ENCODE measurements around the gene OBSCN. TPM values are rescaled to one million over a fixed set of nuclear protein-coding genes. Genes with fewer than 3 reads are reported as not detected.

Gene OBSCN
- total and polyA plus RNA-seq, 2 of the 4 experiments (the other 2 are of a cell fraction): 4.1 to 9.5 TPM

- H2BK120ac ChIP-seq (ENCODE audit: low read depth, low read length): no peak overlapping the region
- no peak overlapping the region for H2BK15ac ChIP-seq (ENCODE audit: low read depth, low read length)
- peaks cover 12% of the 10 kb centered on the region for H3K4me1 ChIP-seq (ENCODE audit: control insufficient read depth, insufficient read depth, low read length)
- no peak overlapping the region for H3K27ac ChIP-seq (ENCODE audit: insufficient read depth, low read length)
- TF ChIP-seq BHLHE40 (IDR thresholded peaks at IDR 0.05; ENCODE audit: low read depth, low read length) (no peak), CHD1 (IDR thresholded peaks at IDR 0.05; ENCODE audit: low read depth, low read length) (no peak), RAD21 (IDR thresholded peaks at IDR 0.05; ENCODE audit: low read length) (no peak), NFE2L2 (IDR thresholded peaks at IDR 0.05; ENCODE audit: low read depth, low read length) (no peak), SMC3 (IDR thresholded peaks at IDR 0.05; ENCODE audit: low read depth, low read length) (no peak), CEBPB (IDR thresholded peaks at IDR 0.05; ENCODE audit: low read depth, low read length) (no peak), CTCF (conservative IDR thresholded peaks at IDR 0.05; ENCODE audit: low read depth, low read length) (no peak), MXI1 (IDR thresholded peaks at IDR 0.05; ENCODE audit: borderline replicate concordance, low read depth, low read length) (no peak), MAFK (IDR thresholded peaks at IDR 0.05; ENCODE audit: low read depth, low read length) (no peak), USF2 (IDR thresholded peaks at IDR 0.05; ENCODE audit: low read depth, low read length) (no peak)
- dilution Hi-C loops (cut with HindIII; ENCODE audit: low sequenced_read_pairs, unreplicated experiment): no loop called here
- H3K4me3 ChIP-seq (ENCODE audit: insufficient read depth, low read depth, low read length): no peak overlapping the region
- no peak overlapping the region for H3K23ac ChIP-seq (ENCODE audit: low read depth, low read length)
- no peak overlapping the region for H3K14ac ChIP-seq (replicated peaks; ENCODE audit: low read depth, low read length)
- in situ Hi-C loops (cut with MboI; ENCODE audit: low sequenced_read_pairs): no loop called here
- H3K4me2 ChIP-seq (ENCODE audit: low read depth, low read length): no peak overlapping the region
- no peaks in the 10 kb centered on the region for H3K36me3 ChIP-seq (ENCODE audit: control insufficient read depth, insufficient read depth, low read length)
- ChIA-PET CTCF (no interaction called here), POLR2A (ENCODE audit: unreplicated experiment) (no interaction called here)
- H3K9me3 ChIP-seq (ENCODE audit: control insufficient read depth, insufficient read depth, low read length): no peaks in the 10 kb centered on the region
- peaks cover 5 to 21% of the 10 kb centered on the region in 2 experiments; a peak in 3 of 4 replicates for H3K79me1 ChIP-seq (ENCODE audit: low read depth in 1 of 2, low read length in 2 of 2)
- BruUV-seq (replicated peaks): no TSS peak
- no peak overlapping the region for H2BK20ac ChIP-seq (ENCODE audit: low read depth, low read length)
- DNase-seq (no peak), ATAC-seq (ENCODE audit: low read depth) (no peak)
- no peak overlapping the region for H2BK5ac ChIP-seq (ENCODE audit: low read depth, low read length, poor library complexity, severe bottlenecking)
- H4K20me1 ChIP-seq (ENCODE audit: insufficient read depth, low read length): no peaks in the 10 kb centered on the region
- no peak overlapping the region for H4K5ac ChIP-seq (ENCODE audit: low read depth, low read length)
- H3K4ac ChIP-seq (ENCODE audit: low read depth, low read length): no peak overlapping the region
- H2AK5ac ChIP-seq (ENCODE audit: low read depth, low read length): peak overlapping the region; percentile 24; the same call in 1 of the 2 replicates
- no peak overlapping the region for H4K91ac ChIP-seq (ENCODE audit: insufficient read depth, low read depth, low read length)
- peaks cover 14% of the 10 kb centered on the region; the same call in 1 of the 2 replicates for H3K9me1 ChIP-seq (ENCODE audit: insufficient read depth, low read length)
- no peak overlapping the region for H2AK9ac ChIP-seq (replicated peaks; ENCODE audit: low read depth, low read length, poor library complexity)
- no peak overlapping the region for H3K56ac ChIP-seq (ENCODE audit: extremely low read depth, insufficient read depth, low read length)
- WGBS, 2 experiments (ENCODE audit: extremely low coverage in 2 of 2, insufficient read length in 1 of 2): no CpG with 5 or more reads among the region's 9 CpGs
- intact Hi-C loops (cut with micrococcal nuclease): no loop called here
- H2AFZ ChIP-seq (replicated peaks; ENCODE audit: low read length, poor library complexity): no peak overlapping the region
- 0 out of 4 replicates have a peak overlapping the region, but pooled peaks of 1 of the 2 experiments have one; percentile 47 for H4K8ac ChIP-seq (ENCODE audit: low read depth in 2 of 2, low read length in 2 of 2)
- H3K9ac ChIP-seq (ENCODE audit: low read depth, low read length): no peak overlapping the region
- no peaks in the 10 kb centered on the region for H3K27me3 ChIP-seq (ENCODE audit: control insufficient read depth, insufficient read depth, low read length)
- no peak overlapping the region for H3K18ac ChIP-seq (ENCODE audit: low read depth, low read length)
These were observed 46.0 kb upstream of the OBSCN start for GRCh38 chr1:228161866-228162265.
